Lung (tissue), 12 donors: ENCODE results near the gene NKAIN2. TPM values are rescaled to one million over a fixed set of nuclear protein-coding genes. Genes with fewer than 3 reads are reported as not detected.
"Not testable (repeated sequence)": the region's sequence is repeated elsewhere in the genome, so short reads cannot be mapped to it uniquely, and the experiment has no call there.

Experiments used
- ATAC-seq: fragments of 200-7000 bp; cut with Tn5 transposase; one replicate; pipeline ENCODE4 v1.9.1; 2020; ENCODE audit warnings: moderate number of reproducible peaks; ENCODE audit not compliant: insufficient read depth, low FRiP score
- DNase-seq, 3 donors: peaks; one replicate each; pipeline ENCODE4 v3.0.0-alpha.2; 2013 to 2017
- H3K27ac ChIP-seq, 2 donors: one replicate each; pipeline ENCODE4 v1.5.1; 2013; ENCODE audit warnings: mild to moderate bottlenecking in 2 of 2, moderate library complexity in 2 of 2, control low read depth in 1 of 2, inconsistent platforms in 1 of 2, low read depth in 1 of 2, low read length in 1 of 2
- H3K27me3 ChIP-seq, 3 donors: one replicate each; pipeline ENCODE4 v1.5.1; 2013; ENCODE audit warnings: low read length in 2 of 3; ENCODE audit not compliant: control insufficient read depth in 3 of 3, insufficient read depth in 3 of 3
- H3K36me3 ChIP-seq, 4 donors: one replicate each; pipeline ENCODE4 v1.5.1; 2013; ENCODE audit warnings: low read length in 4 of 4, mild to moderate bottlenecking in 1 of 4, moderate library complexity in 1 of 4; ENCODE audit not compliant: control insufficient read depth in 4 of 4, insufficient read depth in 4 of 4
- H3K4me1 ChIP-seq, 5 donors: one replicate each; pipeline ENCODE4 v1.5.1; 2013; ENCODE audit warnings: low read length in 5 of 5, mild to moderate bottlenecking in 2 of 5, moderate library complexity in 1 of 5; ENCODE audit not compliant: control insufficient read depth in 5 of 5, insufficient read depth in 5 of 5
- H3K4me3 ChIP-seq: one replicate; pipeline ENCODE4 v1.5.1; 2013; ENCODE audit warnings: mild to moderate bottlenecking, control low read depth, moderate library complexity
- H3K9ac ChIP-seq, 2 donors: one replicate each; pipeline ENCODE4 v1.5.1; 2013; ENCODE audit warnings: low read length in 2 of 2, control low read depth in 1 of 2; ENCODE audit not compliant: insufficient read depth in 1 of 2
- H3K9me3 ChIP-seq, 4 donors: one replicate each; pipeline ENCODE4 v1.5.1; 2013; ENCODE audit warnings: low read length in 3 of 4, mild to moderate bottlenecking in 1 of 4, moderate library complexity in 1 of 4; ENCODE audit not compliant: control insufficient read depth in 4 of 4, insufficient read depth in 3 of 4
- WGBS, 2 donors: extraction: QIAGEN DNeasy Blood & Tissue Kit; methylation state at CpG; one replicate each; pipeline ENCODE4 v1.1.7; 2013; 5-methylcytosine and 5-hydroxymethylcytosine counted together
- polyA plus RNA-seq, 2 donors: library from polyadenylated mRNA; stranded (reverse); fragments of 200-250 nt; gene quantifications; one replicate each; pipeline ENCODE4 v1.2.1, GENCODE V29; 2013
- total RNA-seq, 2 donors: library from RNA; depleted of rRNA in 1 of 2; stranded (reverse); fragments of >200 nt in 1 of 2; gene quantifications; one replicate each; pipeline ENCODE4 v1.2.1, GENCODE V29; 2014 to 2021
- TF ChIP-seq, protein P1 (sequence below): IDR thresholded peaks from 2 replicates; pipeline ENCODE4 v1.5.1; 2012; ENCODE audit warnings: mild to moderate bottlenecking; ENCODE audit errors: control extremely low read depth, extremely low read depth
- donor health status: control.
- donor health status: control.
- donor health status: Bipolar disorder and iron deficiency.
- donor health status: healthy.
- donor health status: DM: yes; HTN: yes; CAD: no.

The NKAIN2 gene
- total and polyA plus RNA-seq, 4 donors = 0.01 to 4.4 TPM; not detected in 2

DNA sequence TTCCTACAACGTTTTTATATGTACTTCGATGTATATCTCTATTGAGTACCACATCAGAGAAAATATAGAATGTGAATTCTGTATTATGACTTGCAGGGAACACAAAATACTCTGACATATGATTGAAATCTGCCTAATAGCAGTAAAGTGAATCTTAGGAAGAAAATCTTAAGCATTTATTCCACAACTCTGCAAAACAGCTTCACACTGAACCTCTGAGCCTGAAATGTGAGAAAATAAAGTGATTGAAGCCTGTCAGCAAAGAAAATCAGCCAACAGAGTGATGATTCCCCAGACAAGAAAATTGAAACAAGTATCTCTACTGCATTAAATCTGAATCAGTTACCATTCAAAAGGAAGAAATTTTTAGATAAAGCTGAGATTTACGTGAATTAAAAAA is 659.1 kb downstream of the NKAIN2 start:
- ATAC-seq = no peak
- Histone ChIP-seq H3K27ac (no peak overlapping the region), H3K9ac (no peak overlapping the region), H3K9me3 (no peaks in the 10 kb centered on the region), H3K27me3 (no peaks in the 10 kb centered on the region), H3K36me3 (no peaks in the 10 kb centered on the region), H3K4me1 (peaks cover 0 to 10% (median 0%) of the 10 kb centered on the region in 5 donors), H3K4me3 (no peak overlapping the region)
- 89% methylated on average over 3 of the region's 3 CpGs for WGBS, 2 donors
- TF ChIP-seq, protein P1, sequence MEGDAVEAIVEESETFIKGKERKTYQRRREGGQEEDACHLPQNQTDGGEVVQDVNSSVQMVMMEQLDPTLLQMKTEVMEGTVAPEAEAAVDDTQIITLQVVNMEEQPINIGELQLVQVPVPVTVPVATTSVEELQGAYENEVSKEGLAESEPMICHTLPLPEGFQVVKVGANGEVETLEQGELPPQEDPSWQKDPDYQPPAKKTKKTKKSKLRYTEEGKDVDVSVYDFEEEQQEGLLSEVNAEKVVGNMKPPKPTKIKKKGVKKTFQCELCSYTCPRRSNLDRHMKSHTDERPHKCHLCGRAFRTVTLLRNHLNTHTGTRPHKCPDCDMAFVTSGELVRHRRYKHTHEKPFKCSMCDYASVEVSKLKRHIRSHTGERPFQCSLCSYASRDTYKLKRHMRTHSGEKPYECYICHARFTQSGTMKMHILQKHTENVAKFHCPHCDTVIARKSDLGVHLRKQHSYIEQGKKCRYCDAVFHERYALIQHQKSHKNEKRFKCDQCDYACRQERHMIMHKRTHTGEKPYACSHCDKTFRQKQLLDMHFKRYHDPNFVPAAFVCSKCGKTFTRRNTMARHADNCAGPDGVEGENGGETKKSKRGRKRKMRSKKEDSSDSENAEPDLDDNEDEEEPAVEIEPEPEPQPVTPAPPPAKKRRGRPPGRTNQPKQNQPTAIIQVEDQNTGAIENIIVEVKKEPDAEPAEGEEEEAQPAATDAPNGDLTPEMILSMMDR = no peak
- DNase-seq = no peak

DNA sequence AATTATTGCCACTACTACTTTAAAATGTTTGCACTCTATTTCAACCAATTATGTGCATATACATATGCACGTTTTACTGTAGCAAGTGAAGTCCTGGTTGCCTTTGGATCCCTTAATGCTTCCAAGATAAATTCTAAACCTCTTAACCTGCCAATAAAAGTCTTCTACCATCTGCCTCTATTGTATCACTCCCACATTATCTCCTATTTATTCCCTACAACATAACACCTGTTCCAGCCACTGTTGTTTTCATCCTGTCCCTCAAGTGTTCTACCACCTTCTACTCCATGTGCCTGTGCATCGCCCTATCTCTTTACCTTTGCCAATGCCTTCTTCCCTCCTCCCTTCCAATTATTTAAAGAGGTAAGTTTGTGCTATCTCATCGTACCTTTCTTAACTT is 659.6 kb downstream of the NKAIN2 start:
- Histone ChIP-seq H3K9ac (no peak overlapping the region), H3K27ac (no peak overlapping the region), H3K9me3 (no peaks in the 10 kb centered on the region), H3K4me1 (peaks cover 0 to 10% (median 0%) of the 10 kb centered on the region in 5 donors), H3K36me3 (no peaks in the 10 kb centered on the region), H3K4me3 (no peak overlapping the region), H3K27me3 (no peaks in the 10 kb centered on the region)
- 92 to 96% methylated on average over 3 of the region's 3 CpGs for WGBS, 2 donors
- DNase-seq = no peak
- ATAC-seq = no peak
- TF ChIP-seq, protein P1 = no peak

DNA sequence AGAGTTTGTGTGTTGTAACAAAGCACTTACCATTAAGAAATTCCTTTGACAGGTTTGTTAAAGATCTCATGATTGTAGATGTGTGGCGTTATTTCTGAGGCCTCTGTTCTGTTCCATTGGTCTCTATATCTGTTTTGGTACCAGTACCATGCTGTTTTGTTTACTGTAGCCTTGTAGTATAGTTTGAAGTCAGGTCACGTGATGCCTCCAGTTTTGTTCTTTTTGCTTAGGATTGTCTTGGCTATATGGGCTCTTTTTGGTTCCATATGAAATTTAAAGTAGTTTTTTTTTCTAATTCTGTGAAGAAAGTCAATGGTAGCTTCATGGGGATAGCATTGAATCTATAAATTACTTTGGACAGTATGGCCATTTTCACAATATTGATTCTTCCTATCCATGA is 660.9 kb downstream of the NKAIN2 start:
- H3K4me3 ChIP-seq, H3K27ac ChIP-seq, DNase-seq, H3K27me3 ChIP-seq, ATAC-seq, H3K9me3 ChIP-seq, H3K36me3 ChIP-seq, H3K9ac ChIP-seq: not testable (repeated sequence)
- WGBS, 2 donors = 80 to 82% methylated on average over 2 of the region's 2 CpGs
- peaks cover 0 to 10% (median 0%) of the 10 kb centered on the region in 5 donors for H3K4me1 ChIP-seq

DNA sequence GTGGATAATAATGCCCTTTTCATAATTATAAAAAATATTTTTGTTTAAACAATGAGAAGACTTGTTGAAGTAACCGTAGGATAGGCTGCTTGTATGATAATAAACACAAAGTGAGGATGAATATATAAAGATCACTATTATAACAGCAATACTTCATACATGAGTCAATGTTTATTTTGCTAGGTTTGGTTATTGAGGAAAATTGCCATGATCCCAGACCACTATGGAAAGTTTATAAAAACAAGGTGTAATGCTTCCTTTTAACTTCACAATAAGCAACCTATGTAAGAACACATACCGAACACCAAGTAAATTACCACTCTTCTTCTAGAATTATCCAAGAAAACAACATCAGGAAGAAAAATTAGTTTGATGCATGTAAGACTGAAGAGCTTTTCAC is 663.3 kb downstream of the NKAIN2 start:
- H3K27me3 ChIP-seq = no peaks in the 10 kb centered on the region
- peaks cover 0 to 10% (median 0%) of the 10 kb centered on the region in 5 donors for H3K4me1 ChIP-seq
- H3K9ac ChIP-seq = no peak overlapping the region
- no peak overlapping the region for H3K27ac ChIP-seq
- TF ChIP-seq, protein P1 = no peak
- DNase-seq (no peak), ATAC-seq (no peak)
- H3K9me3 ChIP-seq = no peaks in the 10 kb centered on the region
- H3K36me3 ChIP-seq = no peaks in the 10 kb centered on the region
- no peak overlapping the region for H3K4me3 ChIP-seq
- 80 to 83% methylated on average over 2 of the region's 2 CpGs for WGBS, 2 donors
